AG20443 (cell line): ENCODE data around the gene PRELID1.
"Not testable (repeated sequence)": the region's sequence is repeated elsewhere in the genome, so short reads cannot be mapped to it uniquely, and the experiment has no call there.

Source experiments
- DNase-seq: peaks from one replicate; pipeline ENCODE4 v3.0.0; 2012; ENCODE audit warnings: low spot score, mixed read lengths

Gene PRELID1

DNA sequence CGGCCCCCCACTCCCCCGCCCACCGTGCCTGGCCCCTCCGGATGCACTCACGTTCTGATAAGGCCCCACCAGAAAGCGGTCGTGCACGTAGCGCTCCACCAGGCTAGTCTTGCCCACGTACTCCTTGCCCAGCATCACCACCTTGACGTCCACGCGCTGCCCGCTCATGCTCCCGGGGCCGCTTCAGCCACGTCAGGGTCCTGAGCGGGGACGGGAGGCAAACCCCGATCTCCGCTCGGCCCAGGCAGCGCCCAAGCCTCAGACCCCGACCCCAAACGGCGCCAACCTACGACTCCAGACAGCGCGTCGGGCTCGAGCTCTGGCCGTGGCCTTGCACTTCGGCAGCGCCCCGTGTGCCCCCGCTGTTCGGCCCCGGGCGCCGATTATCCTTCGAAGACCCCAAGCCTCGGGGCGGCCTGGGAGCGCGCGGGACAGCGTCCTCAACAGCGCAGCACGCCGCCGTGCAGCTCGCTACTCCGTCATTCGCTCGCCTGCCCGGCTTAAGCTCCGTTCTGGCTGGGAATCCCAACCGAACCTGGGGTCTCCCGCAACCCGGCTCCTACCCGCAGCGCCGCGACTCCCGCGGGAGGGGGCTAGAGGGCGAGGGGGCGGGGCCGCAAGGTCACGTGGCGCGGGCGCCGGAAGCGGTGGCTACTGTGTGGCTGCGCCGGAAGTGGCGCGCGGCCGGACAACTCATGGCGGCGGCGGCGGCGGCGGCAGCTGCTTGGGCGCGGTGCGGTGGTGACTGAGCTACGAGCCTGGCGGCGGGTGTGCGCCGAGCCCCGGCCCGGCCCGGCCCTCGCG is at the start of gene PRELID1, which contains the start of gene RAB24:
TSS of gene PRELID1 (plus strand) at position 679 of the 804 bp plus-strand sequence. CDS start 187 bp downstream, outside the sequence.
TSS of gene RAB24 (minus strand) at position 599 of the 804 bp plus-strand sequence. CDS start at position 168, 431 bp downstream.
- DNase-seq: peak; percentile 96

DNA sequence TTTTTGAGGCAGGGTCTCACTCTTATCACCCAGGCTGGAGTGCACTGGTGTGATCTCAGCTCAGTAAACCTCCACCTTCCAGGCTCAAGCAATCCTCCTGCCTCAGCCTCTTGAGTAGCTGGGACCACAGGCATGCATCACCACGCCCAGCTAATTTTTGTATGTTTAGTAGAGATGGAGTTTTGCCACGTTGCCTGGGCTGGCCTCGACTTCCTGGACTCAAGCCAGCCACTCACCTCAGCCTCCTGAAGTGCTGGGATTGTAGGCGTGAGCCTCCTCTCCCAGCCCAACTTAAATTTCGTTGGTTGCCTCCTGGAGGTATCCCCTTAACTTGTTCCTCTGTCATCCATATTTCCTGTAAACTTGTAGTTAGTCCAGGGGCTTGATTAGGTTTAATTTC is 47.3 kb upstream of the PRELID1 start:
- no peak for DNase-seq

GRCh38 chr5:177258711-177259110 is 44.9 kb upstream of the PRELID1 start:
- not testable (repeated sequence) for DNase-seq

DNA sequence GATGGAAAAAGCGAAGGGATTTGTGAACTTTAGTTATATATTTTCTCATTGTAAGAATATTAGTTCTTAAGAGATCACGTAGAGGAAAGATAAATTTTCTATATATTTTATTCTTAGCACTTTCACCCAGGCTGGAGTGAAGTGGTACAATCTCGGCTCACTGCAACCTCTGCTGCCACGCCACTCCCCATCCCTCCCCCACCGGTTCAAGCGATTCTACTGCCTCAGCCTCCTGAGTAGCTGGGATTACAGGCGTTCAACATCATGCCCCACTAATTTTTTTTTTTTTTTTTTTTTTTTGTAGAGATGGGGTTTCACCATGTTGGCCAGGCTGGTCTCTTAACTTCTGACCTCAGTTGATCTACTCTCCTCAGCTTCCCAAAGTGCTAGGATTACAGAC is 42.6 kb upstream of the PRELID1 start:
- no peak for DNase-seq

DNA sequence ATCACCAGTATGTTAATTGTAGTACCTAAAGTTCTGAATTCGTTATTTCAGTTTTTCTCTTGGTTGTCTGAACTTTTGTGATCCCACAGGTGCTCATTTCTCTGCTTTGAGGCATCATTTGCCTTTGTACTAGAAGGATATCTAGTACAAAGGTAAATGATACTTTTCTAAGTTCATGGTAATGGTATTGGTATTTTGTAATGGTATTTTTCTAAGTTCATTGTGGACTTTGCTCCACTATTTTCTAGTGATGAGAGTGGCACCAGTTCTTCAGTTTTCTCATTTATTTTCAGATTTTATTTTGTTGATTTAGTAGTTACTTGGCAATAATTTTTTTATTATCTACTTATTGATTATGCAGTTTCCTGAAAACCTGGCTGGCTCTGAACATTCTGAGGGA is 42.1 kb upstream of the PRELID1 start:
- DNase-seq: no peak

DNA sequence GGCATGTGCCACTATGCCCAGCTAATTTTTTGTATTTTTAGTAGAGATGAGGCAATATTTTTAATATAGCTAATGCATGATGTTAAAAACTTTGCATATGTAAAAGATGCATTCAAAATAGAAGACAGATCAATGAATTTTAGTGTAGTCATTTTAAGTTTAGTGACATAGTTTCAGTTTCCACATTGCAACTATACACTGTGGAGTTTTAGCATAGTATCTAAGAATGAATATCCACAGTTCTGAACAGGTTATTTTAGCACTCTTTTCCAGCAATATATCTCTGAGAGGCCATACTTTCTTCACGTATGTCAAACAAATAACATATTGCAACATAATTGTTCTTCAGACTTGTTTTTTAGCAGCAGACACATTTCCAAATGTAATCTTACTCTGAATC is 39.4 kb upstream of the PRELID1 start:
- no peak for DNase-seq

- DNase-seq: no peak
Measured at GRCh38 chr5:177265395-177265794, 38.2 kb upstream of the PRELID1 start.

DNA sequence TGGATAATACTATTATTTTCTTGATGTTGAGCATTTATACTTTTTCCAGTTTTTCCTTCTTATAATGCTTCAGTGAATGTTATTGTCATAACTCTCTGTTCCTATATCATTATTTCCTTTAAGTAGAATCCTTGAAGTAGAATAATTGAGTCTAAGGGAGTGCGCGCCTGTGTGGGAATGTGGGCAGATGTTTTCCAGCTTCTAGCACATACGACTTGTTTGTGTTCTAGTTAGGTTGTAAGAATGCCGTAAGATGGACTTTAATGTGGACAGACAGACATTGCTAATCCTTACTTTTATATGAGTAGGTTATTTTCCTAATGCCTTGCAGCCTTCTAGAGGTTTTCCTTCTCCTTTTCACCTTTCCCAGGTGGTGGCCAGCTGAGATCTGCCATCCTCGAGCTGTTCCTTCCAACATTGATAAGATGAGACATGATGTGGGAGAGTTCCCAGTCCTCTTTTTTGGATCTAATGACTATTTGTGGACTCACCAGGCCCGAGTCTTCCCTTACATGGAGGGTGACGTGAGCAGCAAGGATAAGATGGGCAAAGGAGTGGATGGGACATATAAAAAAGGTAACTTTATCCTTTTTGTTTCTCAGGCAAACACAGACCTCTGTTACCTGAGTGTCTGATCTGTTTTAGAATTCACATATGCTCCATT is 34.2 kb upstream of the PRELID1 start:
- DNase-seq: no peak

DNA sequence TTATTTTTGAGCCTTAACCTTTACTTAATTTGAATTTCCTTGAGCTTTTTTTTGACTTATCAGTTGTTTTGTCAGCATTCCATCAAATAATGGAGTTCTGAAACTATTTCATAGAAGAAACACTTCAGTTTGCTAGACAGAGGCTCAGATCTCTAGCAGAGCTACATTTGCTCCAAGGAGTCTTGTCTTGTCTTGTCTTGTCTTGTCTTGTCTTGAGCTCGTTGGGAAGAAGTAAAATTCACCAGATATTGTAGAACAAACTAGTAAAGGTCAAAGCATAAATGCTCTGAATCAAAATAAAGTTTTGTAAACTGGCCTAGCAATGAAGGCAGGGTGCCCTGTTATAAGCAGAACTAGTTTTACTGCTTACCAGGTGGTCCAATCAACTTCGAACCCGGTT is 33.6 kb upstream of the PRELID1 start:
- no peak for DNase-seq

DNA sequence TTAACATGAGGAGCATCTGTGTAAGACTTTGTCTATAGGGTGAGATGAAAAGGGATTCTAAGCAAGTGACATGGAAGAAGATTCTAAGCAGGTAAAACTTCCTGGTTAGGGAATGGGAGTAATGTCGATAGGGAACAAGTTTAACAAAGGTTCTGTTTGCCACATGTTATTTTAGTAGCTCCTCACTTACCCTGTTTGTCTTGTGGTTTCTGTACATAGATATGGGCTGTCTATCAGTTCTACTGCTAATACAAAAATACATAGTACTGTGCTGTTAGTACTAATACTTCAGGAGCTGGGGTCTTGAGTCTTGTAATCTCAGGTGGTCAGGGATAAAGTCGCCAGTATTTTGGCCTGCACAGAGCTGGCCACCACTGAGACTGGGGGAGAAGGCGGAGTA is 32.9 kb upstream of the PRELID1 start:
- no peak for DNase-seq

- DNase-seq: no peak
Measured at GRCh38 chr5:177271113-177271512, 32.5 kb upstream of the PRELID1 start.

DNA sequence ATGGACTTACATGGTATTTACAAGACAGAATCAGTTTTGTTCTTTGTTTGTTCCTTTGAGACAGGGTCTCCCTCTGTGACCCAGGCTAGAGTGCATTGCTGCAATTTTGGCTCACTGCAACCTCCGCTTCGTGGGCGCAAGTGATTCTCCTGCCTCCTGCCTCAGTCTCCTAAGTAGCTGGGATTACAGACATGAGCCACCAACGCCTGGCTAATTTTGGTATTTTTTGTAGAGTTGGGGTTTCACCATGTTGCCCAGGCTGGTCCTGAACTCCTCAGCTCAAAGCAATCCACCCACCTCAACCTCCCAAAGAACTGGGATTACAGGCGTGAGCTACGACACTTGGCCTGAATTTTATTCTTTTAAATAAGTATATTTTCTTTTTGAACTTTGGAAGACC is 27.7 kb upstream of the PRELID1 start:
- DNase-seq: no peak

GRCh38 chr5:177276886-177277285 is 26.7 kb upstream of the PRELID1 start:
- DNase-seq: no peak

DNA sequence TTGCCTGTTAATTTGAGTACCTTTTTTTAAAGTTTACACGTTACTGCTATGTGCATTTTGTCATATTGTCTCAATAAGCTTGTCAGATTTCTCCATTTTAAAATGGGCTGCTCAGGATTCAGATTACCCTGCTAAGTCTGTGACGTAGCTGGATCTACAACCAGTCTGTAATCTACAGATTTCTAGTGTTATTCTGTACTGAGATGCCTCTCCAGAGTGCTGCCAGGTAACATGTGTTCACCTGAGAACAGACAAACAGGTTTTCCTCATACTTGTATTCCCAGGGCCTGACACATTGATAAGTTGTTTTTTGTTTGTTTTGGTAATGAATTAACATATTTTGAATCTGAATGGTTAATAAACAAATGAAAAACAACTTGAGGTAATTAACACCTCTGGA is 15.4 kb upstream of the PRELID1 start:
- no peak for DNase-seq

GRCh38 chr5:177290816-177291596 is 12.6 kb upstream of the PRELID1 start:
- DNase-seq: no peak

DNA sequence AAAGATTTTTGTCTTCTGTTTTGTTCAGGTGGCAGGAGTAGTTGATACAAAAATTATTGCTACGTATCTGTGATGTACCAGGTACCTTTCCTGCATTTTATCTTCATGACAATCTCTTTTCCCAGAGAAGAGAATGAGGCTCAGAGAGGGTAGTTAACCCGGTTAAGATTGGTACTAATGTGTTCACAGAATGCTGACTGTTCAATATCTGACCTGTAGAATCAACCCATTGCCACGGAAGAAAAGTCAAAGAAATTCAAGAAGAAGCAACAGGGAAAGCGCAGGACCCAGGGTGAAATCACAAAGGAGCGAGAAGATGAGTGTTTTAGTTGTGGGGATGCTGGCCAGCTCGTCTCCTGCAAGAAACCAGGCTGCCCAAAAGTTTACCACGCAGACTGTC is 11.9 kb upstream of the PRELID1 start:
- DNase-seq: no peak

DNA sequence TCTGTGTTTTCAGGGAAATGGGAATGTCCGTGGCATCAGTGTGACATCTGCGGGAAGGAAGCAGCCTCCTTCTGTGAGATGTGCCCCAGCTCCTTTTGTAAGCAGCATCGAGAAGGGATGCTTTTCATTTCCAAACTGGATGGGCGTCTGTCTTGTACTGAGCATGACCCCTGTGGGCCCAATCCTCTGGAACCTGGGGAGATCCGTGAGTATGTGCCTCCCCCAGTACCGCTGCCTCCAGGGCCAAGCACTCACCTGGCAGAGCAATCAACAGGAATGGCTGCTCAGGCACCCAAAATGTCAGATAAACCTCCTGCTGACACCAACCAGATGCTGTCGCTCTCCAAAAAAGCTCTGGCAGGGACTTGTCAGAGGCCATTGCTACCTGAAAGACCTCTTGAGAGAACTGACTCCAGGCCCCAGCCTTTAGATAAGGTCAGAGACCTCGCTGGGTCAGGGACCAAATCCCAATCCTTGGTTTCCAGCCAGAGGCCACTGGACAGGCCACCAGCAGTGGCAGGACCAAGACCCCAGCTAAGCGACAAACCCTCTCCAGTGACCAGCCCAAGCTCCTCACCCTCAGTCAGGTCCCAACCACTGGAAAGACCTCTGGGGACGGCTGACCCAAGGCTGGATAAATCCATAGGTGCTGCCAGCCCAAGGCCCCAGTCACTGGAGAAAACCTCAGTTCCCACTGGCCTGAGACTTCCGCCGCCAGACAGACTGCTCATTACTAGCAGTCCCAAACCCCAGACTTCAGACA is 9.6 kb upstream of the PRELID1 start:
- DNase-seq: no peak

DNA sequence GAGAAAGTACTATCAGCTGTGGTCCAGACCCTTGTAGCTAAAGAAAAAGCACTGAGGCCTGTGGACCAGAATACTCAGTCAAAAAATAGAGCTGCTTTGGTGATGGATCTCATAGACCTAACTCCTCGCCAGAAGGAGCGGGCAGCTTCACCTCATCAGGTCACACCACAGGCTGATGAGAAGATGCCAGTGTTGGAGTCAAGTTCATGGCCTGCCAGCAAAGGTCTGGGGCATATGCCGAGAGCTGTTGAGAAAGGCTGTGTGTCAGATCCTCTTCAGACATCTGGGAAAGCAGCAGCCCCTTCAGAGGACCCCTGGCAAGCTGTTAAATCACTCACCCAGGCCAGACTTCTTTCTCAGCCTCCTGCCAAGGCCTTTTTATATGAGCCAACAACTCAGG is 9.0 kb upstream of the PRELID1 start:
- DNase-seq: no peak

- no peak for DNase-seq
Measured at GRCh38 chr5:177295924-177296323, 7.7 kb upstream of the PRELID1 start.

GRCh38 chr5:177296581-177296980 is 7.0 kb upstream of the PRELID1 start:
- no peak for DNase-seq

DNA sequence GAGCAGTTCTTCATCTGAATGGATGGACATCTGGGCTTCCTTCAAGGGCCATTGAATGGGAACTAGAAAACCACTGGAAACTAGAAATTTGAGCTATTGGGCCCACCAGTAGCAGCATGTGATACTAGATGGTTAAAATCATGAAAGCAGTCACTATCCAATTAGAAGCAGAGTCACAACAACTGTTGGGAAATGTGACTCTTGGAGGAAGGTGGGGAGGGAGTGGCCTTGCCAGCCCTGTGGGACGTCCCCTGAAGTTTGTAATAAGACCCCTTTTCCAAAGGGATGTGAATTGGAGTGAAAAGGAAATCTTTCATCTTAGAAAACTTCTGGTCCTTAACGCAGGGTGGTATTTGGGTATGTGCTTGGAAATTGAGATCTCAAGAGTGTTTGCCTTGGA is 5.7 kb upstream of the PRELID1 start:
- no peak for DNase-seq

DNA sequence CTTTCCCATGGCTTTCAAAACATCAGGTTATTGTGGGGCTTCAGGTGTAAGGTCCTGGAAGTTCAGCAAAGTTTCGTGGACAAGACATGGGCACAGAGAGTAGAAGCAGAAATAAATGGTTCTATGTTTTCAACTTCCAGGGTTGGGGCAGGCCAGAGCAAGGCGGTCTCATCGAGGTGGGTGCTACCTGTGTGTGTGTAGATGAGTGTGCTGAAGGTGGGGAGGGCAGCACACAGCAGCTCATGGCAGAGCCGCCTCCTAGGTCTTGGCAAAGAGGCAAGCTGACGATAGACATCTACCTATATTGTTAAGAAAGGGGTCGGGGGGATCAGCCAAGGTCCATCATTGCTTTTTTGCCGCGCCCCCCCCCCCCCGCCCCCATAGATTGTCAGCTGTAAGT is 3.9 kb upstream of the PRELID1 start:
- DNase-seq: no peak
